B cell (primary cell): ENCODE data around the gene ADGRL4.

Source experiments
- EZH2 ChIP-seq: IDR thresholded peaks from 2 replicates; pipeline ENCODE4 v1.6.1; 2012; ENCODE audit warnings: borderline replicate concordance, low read depth, mild to moderate bottlenecking, moderate library complexity, low read length; ENCODE audit not compliant: insufficient read depth, poor library complexity, severe bottlenecking
- TF ChIP-seq, protein P1 (sequence below): fragments of 200-600 bp; IDR thresholded peaks from one replicate; pipeline ENCODE4 v1.8.0; 2022; ENCODE audit warnings: antibody characterized with exemption, mild to moderate bottlenecking

GRCh38 chr1:78840453-78841271 is 165.9 kb downstream of the ADGRL4 start:
- TF ChIP-seq, protein P1, sequence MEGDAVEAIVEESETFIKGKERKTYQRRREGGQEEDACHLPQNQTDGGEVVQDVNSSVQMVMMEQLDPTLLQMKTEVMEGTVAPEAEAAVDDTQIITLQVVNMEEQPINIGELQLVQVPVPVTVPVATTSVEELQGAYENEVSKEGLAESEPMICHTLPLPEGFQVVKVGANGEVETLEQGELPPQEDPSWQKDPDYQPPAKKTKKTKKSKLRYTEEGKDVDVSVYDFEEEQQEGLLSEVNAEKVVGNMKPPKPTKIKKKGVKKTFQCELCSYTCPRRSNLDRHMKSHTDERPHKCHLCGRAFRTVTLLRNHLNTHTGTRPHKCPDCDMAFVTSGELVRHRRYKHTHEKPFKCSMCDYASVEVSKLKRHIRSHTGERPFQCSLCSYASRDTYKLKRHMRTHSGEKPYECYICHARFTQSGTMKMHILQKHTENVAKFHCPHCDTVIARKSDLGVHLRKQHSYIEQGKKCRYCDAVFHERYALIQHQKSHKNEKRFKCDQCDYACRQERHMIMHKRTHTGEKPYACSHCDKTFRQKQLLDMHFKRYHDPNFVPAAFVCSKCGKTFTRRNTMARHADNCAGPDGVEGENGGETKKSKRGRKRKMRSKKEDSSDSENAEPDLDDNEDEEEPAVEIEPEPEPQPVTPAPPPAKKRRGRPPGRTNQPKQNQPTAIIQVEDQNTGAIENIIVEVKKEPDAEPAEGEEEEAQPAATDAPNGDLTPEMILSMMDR = no peak
- no peak for TF ChIP-seq EZH2
